Fibroblast of lung (primary cell): ENCODE results near the gene WBP11. TPM values are rescaled to one million over a fixed set of nuclear protein-coding genes. Genes with fewer than 3 reads are reported as not detected.
"Not testable (repeated sequence)": the region's sequence is repeated elsewhere in the genome, so short reads cannot be mapped to it uniquely, and the experiment has no call there.

Source experiments
- DNase-seq, 2 donors: peaks; one replicate each; pipeline versions ENCODE4 v3.0.0 to v3.0.0-alpha.2; 2010; ENCODE audit warnings: low read depth in 2 of 2
- H2AFZ ChIP-seq: 2 replicates; pipeline ENCODE4 v1.5.1; 2012; ENCODE audit warnings: low read length, control low read depth, inconsistent platforms
- H3K27ac ChIP-seq: 2 replicates; pipeline ENCODE4 v1.5.1; 2011; ENCODE audit warnings: low read length, control low read depth; ENCODE audit not compliant: insufficient read depth
- H3K27me3 ChIP-seq: 2 replicates; pipeline ENCODE4 v1.5.1; 2011; ENCODE audit warnings: mild to moderate bottlenecking, low read length; ENCODE audit not compliant: control insufficient read depth, insufficient read depth
- H3K36me3 ChIP-seq: 2 replicates; pipeline ENCODE4 v1.5.1; 2011; ENCODE audit warnings: low read length; ENCODE audit not compliant: control insufficient read depth, insufficient read depth
- H3K4me1 ChIP-seq: 2 replicates; pipeline ENCODE4 v1.5.1; 2011; ENCODE audit warnings: low read length; ENCODE audit not compliant: control insufficient read depth, insufficient read depth; ENCODE audit errors: extremely low read depth
- H3K4me2 ChIP-seq: 2 replicates; pipeline ENCODE4 v1.5.1; 2011; ENCODE audit warnings: low read length, control low read depth; ENCODE audit not compliant: insufficient read depth; ENCODE audit errors: extremely low read depth
- H3K4me3 ChIP-seq, 4 experiments: fragments of 200-600 bp in 1 of 4; sonication (generic) in 1 of 4; replicated peaks in 1 of 4; 2 replicates each; pipeline ENCODE4 v1.5.1; 2011 to 2016; ENCODE audit warnings: low read length in 4 of 4, low read depth in 3 of 4, mild to moderate bottlenecking in 3 of 4, control low read depth in 2 of 4, inconsistent platforms in 1 of 4, mixed read lengths in 1 of 4; ENCODE audit not compliant: insufficient read depth in 1 of 4; ENCODE audit errors: control extremely low read depth in 1 of 4
- H3K79me2 ChIP-seq: 2 replicates; pipeline ENCODE4 v1.5.1; 2012; ENCODE audit warnings: mild to moderate bottlenecking, low read length, inconsistent platforms; ENCODE audit not compliant: control insufficient read depth, insufficient read depth
- H3K9ac ChIP-seq: 2 replicates; pipeline ENCODE4 v1.5.1; 2011; ENCODE audit warnings: mild to moderate bottlenecking, low read length, control low read depth; ENCODE audit not compliant: insufficient read depth
- H3K9me3 ChIP-seq: 2 replicates; pipeline ENCODE4 v1.5.1; 2012; ENCODE audit warnings: low read depth, low read length; ENCODE audit not compliant: control insufficient read depth, insufficient read depth
- H4K20me1 ChIP-seq: 2 replicates; pipeline ENCODE4 v1.5.1; 2011; ENCODE audit warnings: low read length; ENCODE audit not compliant: control insufficient read depth, insufficient read depth; ENCODE audit errors: extremely low read depth
- CTCF ChIP-seq, 2 donors: IDR thresholded peaks in 1 of 2; conservative IDR thresholded peaks in 1 of 2; 1 replicate in 1 of 2; 2 replicates in 1 of 2; pipeline ENCODE4 v1.5.1; 2011 to 2012; ENCODE audit warnings: low read length in 2 of 2, control low read depth in 1 of 2, inconsistent platforms in 1 of 2, low read depth in 1 of 2, mild to moderate bottlenecking in 1 of 2
- polyA plus RNA-seq, 2 donors: library from polyadenylated mRNA; depleted of rRNA in 1 of 2; stranded (reverse) in 1 of 2; unstranded in 1 of 2; fragments of >200 nt; gene quantifications; 2 replicates each; pipeline ENCODE4 v1.2.1, GENCODE V29; 2011 to 2012; ENCODE audit warnings: missing spikeins in 1 of 2
- total RNA-seq: library from RNA; depleted of rRNA; stranded (reverse); fragments of >200 nt; gene quantifications from 2 replicates; pipeline ENCODE4 v1.2.1, GENCODE V29; 2014

WBP11 gene
- total and polyA plus RNA-seq, 2 donors (not counting 1 experiment from before 2014, with no cell fraction given) = 10.6 to 17.5 TPM

DNA sequence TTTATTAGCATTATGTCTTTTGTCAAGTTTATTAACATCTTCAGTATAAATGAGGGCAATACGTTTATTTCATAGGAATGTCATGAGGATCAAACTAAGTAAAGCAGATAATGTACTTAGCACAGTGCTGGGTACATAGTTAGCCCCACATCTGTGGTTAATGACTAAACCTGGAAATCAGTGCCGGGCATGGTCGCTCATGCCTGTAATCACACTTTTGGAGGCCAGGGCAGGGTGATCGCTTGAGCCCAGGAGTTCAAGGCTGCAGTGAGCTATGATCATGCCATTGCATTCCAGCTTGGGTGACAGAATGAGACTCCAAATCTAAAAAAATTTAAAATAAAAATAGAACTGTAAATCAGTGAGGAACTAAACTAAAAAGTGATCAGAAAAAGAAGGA lies 62.1 kb downstream of the WBP11 start:
- DNase-seq = no peak
- Histone ChIP-seq H3K36me3 (no peaks in the 10 kb centered on the region), H3K4me2 (no peak overlapping the region), H3K9me3 (no peaks in the 10 kb centered on the region), H3K79me2 (no peaks in the 10 kb centered on the region), H3K4me1 (no peaks in the 10 kb centered on the region), H3K9ac (no peak overlapping the region), H4K20me1 (no peaks in the 10 kb centered on the region), H3K27me3 (no peaks in the 10 kb centered on the region), H3K27ac (no peak overlapping the region), H2AFZ (no peak overlapping the region), H3K4me3 (no peak overlapping the region)
- TF ChIP-seq CTCF (conservative IDR thresholded peaks at IDR 0.05 in 1 of 2, IDR thresholded peaks at IDR 0.05 in 1 of 2; ENCODE audit: low read depth in 1 of 2, low read length in 2 of 2) = no peak

DNA sequence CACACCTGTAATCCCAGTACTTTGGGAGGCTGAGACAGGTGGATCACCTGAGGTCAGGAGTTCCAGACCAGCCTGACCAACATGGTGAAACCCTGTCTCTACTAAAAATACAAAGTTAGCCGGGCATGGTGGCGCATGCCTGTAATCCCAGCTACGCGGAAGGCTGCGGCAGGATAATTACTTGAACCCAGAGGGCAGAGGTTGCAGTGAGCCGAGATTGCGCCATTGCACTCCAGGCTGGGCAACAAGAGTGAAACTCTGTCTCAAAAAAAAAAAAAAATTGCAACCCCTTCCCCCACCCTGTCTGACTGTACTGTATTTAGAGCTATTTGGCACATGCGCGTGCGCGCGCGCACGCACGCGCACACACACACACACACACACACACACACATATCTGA lies 66.8 kb downstream of the WBP11 start:
- H3K4me3 ChIP-seq, H3K36me3 ChIP-seq, H4K20me1 ChIP-seq, H2AFZ ChIP-seq, H3K4me1 ChIP-seq, H3K79me2 ChIP-seq, H3K27ac ChIP-seq, H3K9ac ChIP-seq, H3K4me2 ChIP-seq, H3K27me3 ChIP-seq, DNase-seq, H3K9me3 ChIP-seq: not testable (repeated sequence)

Other genes starting within 250 kb of the WBP11 start
- 5.1 and 5.4 TPM in 2 replicates for gene PLBD1, start 235.6 kb downstream of the WBP11 start, total RNA-seq
- gene PLBD1, start 235.6 kb downstream of the WBP11 start, polyA plus RNA-seq = 0.76 and 1.2 TPM in 2 replicates
- gene GUCY2C, start 106.9 kb downstream of the WBP11 start, total RNA-seq = not detected in 2 replicates
- gene GUCY2C, start 106.9 kb downstream of the WBP11 start, polyA plus RNA-seq = 0.02 TPM in 1 of 2 replicates, not detected in the other
- 1.0 and 1.5 TPM in 2 replicates for gene C12orf60, start 192 bp upstream of the WBP11 start, total RNA-seq
- 1.1 TPM in 2 replicates for gene C12orf60, start 192 bp upstream of the WBP11 start, polyA plus RNA-seq
- 0.17 TPM in 1 of 2 replicates, not detected in the other for gene SMCO3, start 10.7 kb upstream of the WBP11 start, total RNA-seq
- 0.16 TPM in 1 of 2 replicates, not detected in the other for gene SMCO3, start 10.7 kb upstream of the WBP11 start, polyA plus RNA-seq
- gene ART4, start 40.0 kb upstream of the WBP11 start, total RNA-seq = not detected in 2 replicates
- gene ART4, start 40.0 kb upstream of the WBP11 start, polyA plus RNA-seq = not detected in 2 replicates
- gene MGP, start 82.4 kb upstream of the WBP11 start, total RNA-seq = 2.0 and 38.0 TPM in 2 replicates
- 9.5 and 15.9 TPM in 2 replicates for gene MGP, start 82.4 kb upstream of the WBP11 start, polyA plus RNA-seq
- gene ERP27, start 135.1 kb upstream of the WBP11 start, total RNA-seq = 0.17 TPM in 1 of 2 replicates, not detected in the other
- gene ERP27, start 135.1 kb upstream of the WBP11 start, polyA plus RNA-seq = 0.10 TPM in 1 of 2 replicates, not detected in the other
- 5.9 and 8.3 TPM in 2 replicates for gene ARHGDIB, start 158.1 kb upstream of the WBP11 start, total RNA-seq
- gene ARHGDIB, start 158.1 kb upstream of the WBP11 start, polyA plus RNA-seq = 40.3 and 43.7 TPM in 2 replicates
- not detected in 2 replicates for gene PDE6H, start 169.6 kb upstream of the WBP11 start, total RNA-seq
- not detected in 2 replicates for gene PDE6H, start 169.6 kb upstream of the WBP11 start, polyA plus RNA-seq